HG03469 (cell line): ENCODE measurements around the gene COL4A6.

Experiments used
- ATAC-seq: cut with Tn5 transposase; IDR thresholded peaks from one replicate; pipeline ENCODE4 v1.9.1; 2021; ENCODE audit warnings: mild to moderate bottlenecking, moderate library complexity, moderate number of reproducible peaks; ENCODE audit not compliant: unreplicated experiment

Gene COL4A6

DNA sequence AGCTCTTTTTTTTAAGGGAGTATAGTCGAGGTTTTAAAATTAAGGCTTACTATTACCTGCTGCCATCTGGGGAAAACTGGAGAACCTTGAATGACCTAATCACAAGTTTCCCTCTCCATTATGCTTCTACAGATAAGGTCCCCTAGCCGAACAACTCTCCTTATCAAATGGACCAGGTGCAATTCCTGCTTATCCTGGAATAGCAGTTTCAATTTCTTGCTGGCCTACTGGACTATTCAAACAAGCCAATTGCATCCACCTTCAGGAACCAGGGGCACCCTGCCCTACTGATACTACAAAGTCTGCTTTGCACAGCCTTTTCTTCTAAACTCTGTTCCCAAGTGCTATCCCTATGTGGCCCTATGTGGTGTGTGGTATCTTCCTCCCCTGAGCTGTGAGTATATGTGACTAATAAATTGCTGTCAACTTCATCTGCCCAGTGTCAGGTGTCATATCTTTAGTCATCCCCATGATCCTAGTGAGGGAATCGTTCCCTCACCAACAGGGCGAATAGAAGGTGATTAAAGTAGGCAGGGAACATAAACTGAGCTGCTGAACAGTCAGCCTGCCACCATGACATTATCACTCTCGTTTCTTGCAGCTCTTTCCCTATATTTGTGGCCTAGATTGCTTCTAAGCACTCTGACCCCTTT, 218.1 kb downstream of the COL4A6 start:
- no peak for ATAC-seq

DNA sequence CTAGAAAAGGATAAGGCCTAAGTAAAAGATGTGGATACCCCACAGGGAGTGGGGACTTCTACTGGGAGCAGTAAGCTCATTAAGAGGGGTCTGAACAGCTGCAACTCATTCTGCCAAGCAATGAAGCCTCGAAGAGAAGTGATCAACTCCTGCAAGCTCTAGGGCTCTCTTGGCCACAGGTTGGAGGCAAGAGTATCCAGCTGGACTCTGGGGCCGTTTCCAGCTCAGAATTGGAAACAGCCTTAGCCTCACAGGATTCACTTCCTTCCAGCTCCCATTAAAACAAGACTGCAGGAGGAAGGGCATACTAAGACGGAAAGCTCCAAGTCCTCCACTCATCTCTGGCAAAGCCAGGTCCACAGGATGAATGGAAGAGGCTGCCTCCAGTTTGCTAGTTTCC, 220.3 kb downstream of the COL4A6 start:
- ATAC-seq = no peak

DNA sequence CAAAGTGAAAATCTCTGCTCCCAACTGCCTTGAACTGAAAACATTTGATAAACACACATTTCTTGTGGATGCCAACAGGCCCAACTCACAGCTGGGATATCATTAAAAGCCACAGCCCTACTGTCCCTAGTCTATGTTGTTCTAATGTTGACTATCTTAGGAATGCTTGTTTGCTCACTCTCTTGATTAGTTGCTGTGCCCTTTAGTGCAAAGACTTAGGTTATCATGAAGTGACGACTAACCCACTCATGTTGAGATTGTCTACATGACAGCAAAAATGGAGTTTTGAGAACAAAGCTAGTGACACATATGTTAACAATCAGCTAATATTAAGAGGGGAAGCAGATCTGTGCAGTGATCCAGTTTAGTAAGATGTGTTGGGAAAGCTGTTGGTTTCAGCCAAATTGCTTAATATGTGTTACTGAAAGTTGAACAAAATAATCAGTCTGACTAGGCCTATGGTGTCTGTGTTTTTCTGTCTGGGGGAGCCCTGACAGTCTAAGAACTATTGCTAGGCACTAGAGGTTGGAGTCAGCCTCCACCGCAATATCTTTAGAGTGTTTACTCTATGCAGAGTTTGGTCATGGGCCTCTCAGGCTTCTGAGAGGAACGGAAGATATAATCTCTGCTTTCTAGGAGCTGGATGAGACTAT, 221.2 kb downstream of the COL4A6 start:
- no peak for ATAC-seq

GRCh38 chrX:108216405-108216804, 221.8 kb downstream of the COL4A6 start:
- no peak for ATAC-seq

GRCh38 chrX:108211301-108211700, 226.9 kb downstream of the COL4A6 start:
- no peak for ATAC-seq

DNA sequence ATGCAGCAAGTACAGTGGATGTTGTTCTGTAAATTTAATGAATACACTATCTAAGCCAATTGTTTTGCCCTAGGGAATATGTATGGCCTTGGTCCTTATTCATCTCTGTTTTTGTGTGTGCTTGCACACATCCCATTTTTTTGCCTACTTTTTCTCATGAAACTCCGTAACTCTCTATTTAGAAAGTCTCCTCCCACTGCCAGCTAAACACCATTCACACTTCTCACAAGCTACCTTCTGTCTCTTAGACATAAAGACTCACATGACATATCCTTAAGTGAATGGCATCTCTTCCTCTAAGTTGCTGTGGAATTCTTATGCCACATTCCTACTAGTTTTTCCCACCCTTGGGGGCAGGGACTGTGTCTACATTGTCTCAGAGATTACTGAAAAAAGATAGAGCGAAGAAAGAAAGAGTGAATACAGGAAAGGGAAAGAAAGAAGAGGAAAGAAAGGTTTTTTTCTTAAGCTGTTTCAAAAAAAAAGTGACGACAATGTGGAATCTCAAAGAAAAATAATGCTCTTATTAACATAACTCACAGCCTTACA, 229.1 kb downstream of the COL4A6 start:
- no peak for ATAC-seq

GRCh38 chrX:108203540-108203939, 234.7 kb downstream of the COL4A6 start:
- ATAC-seq = no peak

GRCh38 chrX:108199691-108200090, 238.5 kb downstream of the COL4A6 start:
- ATAC-seq = no peak

DNA sequence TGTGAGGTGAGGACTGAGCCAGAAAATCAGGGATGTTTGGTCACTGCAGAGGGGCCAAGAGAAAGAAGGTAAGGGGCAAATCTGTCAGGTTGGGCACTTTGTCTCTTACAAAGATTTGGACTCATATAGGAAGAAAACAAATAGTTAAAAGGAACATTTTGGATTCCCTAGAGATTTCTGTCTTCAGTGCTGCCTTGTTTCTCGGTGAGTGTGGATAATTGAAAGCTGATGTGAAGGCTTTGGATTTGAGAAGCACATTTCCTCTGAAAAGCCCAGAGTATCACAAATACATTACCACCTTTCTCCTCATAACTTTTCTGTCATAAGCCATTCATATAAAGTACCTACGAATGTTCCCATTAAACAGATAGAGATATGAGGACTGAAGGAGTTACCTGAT, 239.2 kb downstream of the COL4A6 start:
- no peak for ATAC-seq

GRCh38 chrX:108198420-108198819, 239.8 kb downstream of the COL4A6 start:
- ATAC-seq = no peak

DNA sequence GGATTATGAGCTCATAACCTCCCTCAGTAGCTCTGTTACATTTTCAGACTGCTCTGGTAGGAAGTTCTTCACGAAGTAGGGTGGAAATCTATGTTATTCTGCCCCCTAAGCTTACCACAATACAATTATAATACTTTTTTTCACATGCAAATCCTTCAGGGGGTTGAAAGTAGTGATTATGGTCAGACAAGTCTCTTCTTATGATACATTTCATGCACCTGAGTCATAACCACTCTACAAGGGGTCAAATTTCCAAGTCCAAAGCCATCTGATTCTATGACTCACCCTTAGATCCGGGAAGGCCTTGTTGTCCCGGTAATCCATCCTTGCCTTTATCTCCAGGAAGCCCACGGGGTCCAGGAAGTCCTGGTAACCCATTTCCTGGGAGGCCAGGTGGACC, 251.4 kb downstream of the COL4A6 start:
- no peak for ATAC-seq

DNA sequence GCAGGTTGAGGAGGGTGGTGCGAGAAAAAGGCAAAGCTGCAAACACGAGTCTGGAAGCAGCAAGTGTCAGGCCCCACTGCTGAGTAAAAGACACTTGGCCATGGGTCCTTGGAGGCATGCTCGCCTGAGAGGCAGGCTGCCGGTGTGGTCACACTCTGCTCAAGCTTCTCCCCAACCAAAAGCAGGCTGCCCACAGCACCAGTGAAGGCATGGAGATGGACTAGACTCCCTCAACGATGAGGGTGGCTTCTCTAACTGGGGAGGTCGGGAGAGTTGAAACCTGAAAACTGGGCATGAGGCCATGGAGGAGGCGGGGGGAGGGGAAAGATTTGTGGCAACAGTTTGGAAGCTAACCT, 260.1 kb downstream of the COL4A6 start:
- no peak for ATAC-seq

GRCh38 chrX:108177351-108178142, 260.7 kb downstream of the COL4A6 start:
- ATAC-seq = no peak

GRCh38 chrX:108173874-108174273, 264.3 kb downstream of the COL4A6 start:
- ATAC-seq = no peak

- ATAC-seq = no peak
Observed at GRCh38 chrX:108171671-108172070, 266.6 kb downstream of the COL4A6 start.

DNA sequence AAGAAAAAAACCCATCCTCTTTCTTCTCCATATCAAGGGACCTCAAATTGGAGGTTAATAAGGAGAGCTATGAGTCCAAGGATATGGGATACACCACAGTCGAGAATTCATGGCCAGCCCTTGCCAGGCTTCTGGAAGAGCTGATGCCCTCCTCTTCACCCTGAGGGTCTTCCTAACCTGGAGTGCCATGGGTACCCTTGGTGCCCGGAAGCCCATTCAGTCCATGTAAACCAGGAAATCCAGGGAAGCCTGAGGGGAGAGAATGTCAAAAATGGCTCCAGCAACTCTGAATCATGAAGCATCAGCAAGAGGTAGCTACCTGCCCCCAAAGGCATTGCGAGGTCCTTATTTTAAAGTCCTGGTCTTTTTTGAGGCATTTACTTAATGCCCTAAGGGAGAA, 268.5 kb downstream of the COL4A6 start:
- ATAC-seq = no peak

DNA sequence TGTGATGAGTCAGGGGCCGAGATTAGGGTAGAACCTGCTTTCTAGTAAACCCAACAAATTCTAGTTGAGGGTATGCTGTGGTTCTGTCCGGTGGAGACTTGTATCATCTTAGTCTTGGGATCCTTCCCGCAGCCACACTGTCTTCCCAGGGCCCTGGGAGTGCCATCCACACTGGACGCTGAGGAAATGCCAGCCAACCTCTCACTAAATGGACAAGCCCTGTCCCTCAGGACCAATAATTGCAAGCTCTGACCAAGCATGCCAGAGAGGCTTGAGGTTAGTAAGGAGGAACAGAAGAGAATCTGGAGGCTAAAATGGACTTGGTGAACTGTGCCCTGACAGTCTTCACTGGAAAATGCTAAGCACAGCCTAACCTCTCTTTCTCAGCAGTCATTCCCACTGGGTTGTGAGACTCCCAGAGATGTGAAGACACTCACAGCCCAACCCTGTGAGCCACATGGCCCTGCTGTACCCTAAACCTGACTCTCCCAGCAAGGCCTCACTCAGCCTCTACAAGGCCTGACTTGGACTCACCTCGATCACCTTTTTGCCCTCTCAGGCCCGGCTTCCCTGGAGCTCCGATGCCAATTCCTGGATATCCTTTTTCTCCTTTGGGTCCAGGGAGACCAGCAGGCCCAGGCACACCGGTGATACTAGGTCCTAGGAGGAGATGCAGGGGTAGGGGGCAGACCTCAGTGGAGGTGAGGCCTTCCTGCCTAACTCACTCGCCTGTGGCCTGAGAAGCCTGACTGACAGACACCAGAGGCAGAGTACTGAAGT, 269.1 kb downstream of the COL4A6 start:
- ATAC-seq = no peak

DNA sequence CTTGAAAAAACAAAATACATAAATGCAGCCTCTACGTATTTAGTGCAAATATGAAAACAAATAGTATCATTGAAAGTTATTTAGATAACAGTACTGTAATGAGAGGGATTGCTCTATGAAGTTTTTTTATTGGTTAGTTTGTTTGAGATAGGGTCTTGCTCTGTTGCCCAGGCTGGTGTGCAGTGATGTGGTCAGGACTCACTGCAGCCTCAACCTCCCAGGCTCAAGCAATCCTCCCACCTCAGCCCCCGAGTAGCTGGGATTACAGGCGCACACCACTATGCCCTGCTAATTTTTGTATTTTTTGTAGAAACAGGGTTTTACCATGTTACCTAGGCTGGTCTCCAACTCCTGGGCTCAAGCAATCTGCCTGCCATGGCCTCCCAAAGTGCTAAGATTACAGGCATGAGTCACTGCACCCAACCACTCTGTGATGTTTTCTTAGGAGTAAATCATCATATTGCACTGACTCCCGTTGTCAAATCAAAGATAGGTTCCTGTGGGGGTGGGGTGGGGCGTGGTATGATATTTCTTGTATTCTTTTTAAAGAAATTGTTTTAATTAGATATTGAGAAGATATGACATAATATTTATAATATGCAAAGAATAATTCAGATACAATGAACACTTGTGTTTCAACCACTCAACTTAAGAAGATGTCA, 270.9 kb downstream of the COL4A6 start:
- ATAC-seq = no peak

GRCh38 chrX:108165383-108166111, 272.7 kb downstream of the COL4A6 start:
- ATAC-seq = no peak
